ENCODE results near the gene SERPINA1.
"Not testable (repeated sequence)": the region's sequence is repeated elsewhere in the genome, so short reads cannot be mapped to it uniquely, and the experiment has no call there.

The SERPINA1 gene

DNA sequence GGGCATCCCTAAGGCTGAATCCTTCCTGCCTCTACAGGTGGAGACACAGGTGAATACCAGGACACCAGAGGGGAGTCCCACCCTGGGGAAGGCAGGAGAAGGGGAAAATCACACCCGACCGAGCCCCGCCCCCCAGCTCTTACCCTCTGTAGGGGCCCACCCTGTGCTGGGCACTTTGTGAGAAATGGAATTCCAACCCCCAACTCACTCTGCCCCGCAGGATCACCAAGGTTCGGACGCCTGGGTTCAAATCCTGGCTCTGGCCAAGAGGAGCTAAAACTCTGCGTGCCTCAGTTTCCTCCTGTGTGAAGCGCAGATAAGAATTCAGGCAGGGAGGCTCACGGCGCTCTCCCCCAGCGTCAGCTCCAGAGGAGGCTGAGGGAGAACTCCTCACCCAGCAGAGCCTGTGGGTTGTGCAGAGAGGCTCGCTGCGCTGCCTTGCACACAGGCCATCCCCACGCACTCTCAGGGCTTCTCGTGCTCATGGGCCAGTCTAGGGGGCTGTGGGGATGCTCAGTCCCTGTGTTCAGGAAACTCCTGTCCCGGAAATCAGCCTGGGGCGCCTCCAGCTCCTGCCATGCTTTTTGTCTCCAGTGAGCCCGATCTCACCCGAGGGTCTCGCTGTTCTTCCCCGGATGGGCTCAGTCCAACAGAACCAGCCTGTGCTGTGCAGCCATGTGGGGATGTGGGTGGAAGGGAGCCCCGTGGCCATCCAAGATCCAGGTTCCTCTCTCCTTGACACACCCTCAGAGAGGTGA is 18.5 kb downstream of the SERPINA1 start:
- not testable (repeated sequence) for DNase-seq (ENCODE audit: low read depth)

GRCh38 chr14:94368956-94369355 is 19.4 kb downstream of the SERPINA1 start:
- no peak for DNase-seq (ENCODE audit: low read depth)

DNA sequence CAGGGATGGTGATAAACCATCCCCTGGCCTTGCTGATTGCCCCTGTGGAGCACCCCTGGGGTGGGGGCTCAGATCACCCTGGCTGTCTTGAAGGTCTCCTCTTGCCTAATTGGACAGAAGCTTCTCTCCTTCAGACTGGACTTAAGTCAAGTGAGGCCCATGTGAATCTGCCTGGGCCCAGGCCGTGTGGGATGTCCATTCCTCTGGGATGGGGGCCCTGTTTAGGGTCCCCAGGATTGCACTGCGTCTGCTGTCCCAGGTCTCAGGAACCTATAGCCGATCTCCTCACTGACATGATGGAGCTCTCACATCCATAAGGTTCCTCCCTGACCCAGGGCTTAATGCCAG is 20.2 kb downstream of the SERPINA1 start:
- DNase-seq (ENCODE audit: low read depth): no peak

- DNase-seq (ENCODE audit: low read depth): no peak
These were observed 20.8 kb downstream of the SERPINA1 start for GRCh38 chr14:94367347-94368242.

GRCh38 chr14:94366146-94366915 is 22.1 kb downstream of the SERPINA1 start, which contains the start of gene SERPINA2:
TSS of gene SERPINA2 (minus strand) at chr14:94366698.
- DNase-seq (ENCODE audit: low read depth): no peak

DNA sequence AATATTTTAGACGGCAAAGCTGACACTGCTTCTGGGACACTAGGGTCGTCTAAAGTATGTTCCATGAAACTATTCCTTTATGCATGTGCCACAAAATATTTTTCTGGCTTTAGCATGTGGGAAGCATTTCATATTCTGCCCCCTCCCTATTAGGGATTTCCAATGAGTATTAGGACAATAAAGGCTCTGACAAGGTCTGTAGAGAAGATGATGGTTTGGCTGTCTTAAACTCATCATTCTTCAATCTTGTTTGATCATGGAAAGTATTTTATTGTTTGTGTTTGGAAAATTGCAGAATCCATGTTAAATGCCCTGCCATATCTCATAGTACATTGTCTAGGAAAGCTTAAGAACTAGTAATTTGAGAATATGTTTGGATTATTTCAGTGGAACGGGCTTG is 22.8 kb downstream of the SERPINA1 start:
- DNase-seq (ENCODE audit: low read depth): no peak

GRCh38 chr14:94364964-94365363 is 23.4 kb downstream of the SERPINA1 start:
- DNase-seq (ENCODE audit: low read depth): no peak

GRCh38 chr14:94364037-94364436 is 24.4 kb downstream of the SERPINA1 start:
- no peak for DNase-seq (ENCODE audit: low read depth)

- no peak for DNase-seq (ENCODE audit: low read depth)
These were observed 25.2 kb downstream of the SERPINA1 start for GRCh38 chr14:94363151-94363624.

DNA sequence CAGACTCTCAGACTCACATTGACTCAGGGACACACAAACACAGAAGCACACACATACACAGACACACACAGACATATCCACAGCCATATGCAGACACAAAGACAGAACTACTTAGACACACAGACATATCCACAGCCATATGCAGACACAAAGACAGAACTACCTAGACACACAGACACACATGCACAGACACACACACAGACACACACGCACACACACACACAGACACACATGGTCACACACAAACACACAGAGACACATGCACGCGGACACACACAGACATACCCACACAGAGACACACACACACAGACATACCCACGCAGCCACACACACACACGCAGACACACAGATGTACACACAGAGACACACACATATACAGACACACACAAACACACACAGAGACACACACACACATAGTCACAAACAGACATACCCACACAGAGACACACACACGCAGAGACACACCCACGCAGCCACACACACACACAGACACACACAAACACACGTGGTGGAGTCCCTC is 25.7 kb downstream of the SERPINA1 start:
- DNase-seq (ENCODE audit: low read depth): no peak

GRCh38 chr14:94361682-94362081 is 26.7 kb downstream of the SERPINA1 start:
- no peak for DNase-seq (ENCODE audit: low read depth)

DNA sequence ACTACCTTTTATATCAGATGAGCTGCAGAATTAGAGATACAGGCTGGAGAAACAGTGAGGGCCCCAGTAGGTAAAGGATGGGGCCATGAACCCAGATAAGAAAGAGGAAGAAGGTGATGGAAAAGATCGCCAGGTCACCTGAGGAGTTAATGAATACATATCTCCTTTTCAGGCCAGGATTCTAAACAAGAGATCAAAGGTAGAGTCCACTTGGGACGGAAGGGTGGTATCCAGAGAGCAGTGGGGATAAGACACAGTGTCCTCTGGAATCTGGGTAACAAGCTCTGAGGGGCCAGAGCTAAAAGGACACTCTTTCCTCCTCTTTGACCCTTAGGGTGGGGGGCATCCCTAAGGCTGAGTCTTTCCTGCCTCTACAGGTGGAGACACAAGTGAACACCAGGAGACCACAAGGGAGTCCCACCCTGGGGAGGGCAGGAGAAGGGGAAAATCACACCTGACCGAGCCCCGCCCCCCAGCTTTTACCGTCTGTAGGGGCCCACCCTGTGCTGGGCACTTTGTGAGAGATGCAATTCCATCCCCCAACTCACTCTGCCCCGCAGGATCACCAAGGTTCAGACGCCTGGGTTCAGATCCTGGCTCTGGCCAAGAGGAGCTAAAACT is 27.3 kb downstream of the SERPINA1 start:
- DNase-seq (ENCODE audit: low read depth): no peak

DNA sequence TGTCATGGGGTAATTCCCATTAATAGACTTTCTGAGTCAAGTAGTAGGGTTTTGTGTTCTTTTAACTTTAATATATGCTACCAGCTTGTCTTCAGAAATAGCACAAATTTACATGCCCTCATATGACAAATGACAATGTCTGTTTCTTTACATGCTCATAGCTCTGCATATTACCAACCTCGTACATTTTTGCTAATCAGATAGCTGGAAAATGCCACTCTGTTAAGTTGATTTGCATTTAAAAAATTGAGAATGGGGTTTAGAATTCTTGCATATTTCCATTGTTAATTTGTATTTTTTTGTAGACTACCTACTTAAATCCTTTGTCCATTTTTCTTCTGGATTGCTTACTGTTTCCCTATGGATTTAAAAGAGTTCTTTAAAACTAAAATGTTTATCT is 31.2 kb downstream of the SERPINA1 start:
- DNase-seq (ENCODE audit: low read depth): no peak

DNA sequence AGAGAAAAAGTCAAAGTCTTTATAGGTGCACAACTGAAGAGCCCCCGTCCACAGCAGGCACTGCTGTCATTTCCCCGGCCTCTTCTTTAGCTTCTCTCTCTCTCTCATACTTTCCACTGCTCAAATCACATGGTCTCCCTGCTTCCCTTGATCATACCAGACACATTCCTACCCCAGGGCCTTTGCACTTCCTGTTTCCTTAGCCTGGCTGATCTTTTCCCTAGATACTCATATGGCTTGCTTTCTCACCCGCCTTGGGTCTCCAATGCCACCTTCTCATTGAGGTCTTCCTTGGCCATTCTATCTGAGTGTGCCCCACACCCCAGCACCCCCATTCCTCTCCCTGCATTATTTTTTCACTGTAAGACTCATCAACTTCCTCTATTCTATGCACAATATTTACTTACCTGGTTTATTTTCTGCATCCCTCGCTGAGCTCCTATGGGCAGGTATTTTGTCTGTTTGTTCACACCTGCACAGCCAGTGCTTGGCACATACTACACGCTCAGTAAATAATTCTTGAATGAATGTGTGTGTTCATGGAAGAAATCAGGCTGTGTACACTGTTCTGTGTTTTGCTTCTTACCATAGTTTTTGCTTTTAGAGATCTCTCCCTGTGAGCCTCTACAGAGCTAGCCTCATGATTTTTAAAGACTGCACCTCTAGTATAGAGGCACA is 31.9 kb downstream of the SERPINA1 start:
- no peak for DNase-seq (ENCODE audit: low read depth)

DNA sequence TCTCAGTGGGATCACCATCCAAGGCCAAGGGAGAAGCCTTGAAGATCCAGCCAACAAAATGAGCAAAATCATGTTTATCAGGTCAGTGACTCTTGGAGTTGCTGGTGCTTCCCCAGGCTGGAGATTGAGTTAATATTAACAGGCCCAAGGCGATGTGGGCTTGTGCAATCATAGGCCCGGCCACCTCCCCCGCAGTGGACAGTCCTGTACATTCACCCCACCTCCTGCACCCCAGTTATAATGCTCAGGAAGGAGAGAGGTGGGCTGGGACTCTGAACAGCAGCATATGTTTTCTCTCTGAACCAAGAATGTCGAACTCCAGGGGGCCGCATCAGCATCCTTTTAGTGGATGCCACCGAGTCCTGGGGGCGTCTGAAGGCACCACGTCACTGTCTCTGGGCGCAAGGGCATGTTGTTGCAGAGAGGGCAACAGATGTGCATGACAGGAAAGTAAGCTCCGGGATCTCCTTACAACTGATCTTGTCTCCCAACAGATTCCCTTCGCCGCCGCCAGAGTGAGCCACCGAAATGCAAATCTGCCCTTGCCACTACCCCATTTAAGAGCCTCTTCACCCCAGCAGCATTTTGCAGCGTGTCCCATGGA is 33.1 kb downstream of the SERPINA1 start:
- DNase-seq (ENCODE audit: low read depth): no peak

- DNase-seq (ENCODE audit: low read depth): no peak
These were observed 33.7 kb downstream of the SERPINA1 start for GRCh38 chr14:94354638-94355185.

DNA sequence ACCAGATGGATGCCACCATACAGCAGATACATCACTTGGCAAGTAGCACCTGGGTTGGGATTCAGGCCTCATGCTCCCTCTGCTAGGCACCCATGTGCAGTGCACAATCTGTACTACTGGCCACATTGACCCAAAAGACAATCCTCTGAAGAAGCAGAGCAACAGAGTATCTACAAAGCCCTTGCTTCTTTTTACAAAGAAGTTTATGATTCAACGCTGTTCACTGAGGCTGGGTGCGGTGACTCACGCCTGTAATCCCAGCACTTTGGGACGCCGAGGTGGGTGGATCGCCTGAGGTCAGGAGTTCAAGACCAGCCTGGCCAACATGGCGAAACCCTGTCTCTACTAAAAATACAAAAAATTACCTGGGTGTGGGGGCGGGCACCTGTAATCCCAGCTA is 34.2 kb downstream of the SERPINA1 start:
- DNase-seq (ENCODE audit: low read depth): not testable (repeated sequence)

DNA sequence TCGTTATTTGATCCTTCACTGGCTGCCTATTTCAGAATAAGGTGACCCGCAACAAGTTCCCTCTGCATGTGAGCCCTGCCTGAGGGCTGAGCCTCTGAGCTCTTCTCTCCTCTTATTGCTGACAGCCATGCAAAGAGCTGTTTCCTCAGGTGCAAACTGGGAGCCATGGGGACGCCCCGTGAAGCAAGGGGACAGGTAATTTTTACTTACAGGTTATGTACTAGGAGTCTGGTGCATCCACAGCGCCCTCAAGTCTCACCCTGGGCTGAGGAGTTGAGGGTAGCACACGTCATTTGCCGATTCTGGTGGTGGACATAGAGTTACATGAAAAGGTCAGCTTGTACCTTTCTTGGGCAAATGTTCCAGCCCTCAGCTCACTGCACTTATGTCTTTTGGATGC is 39.1 kb downstream of the SERPINA1 start:
- no peak for DNase-seq (ENCODE audit: low read depth)

DNA sequence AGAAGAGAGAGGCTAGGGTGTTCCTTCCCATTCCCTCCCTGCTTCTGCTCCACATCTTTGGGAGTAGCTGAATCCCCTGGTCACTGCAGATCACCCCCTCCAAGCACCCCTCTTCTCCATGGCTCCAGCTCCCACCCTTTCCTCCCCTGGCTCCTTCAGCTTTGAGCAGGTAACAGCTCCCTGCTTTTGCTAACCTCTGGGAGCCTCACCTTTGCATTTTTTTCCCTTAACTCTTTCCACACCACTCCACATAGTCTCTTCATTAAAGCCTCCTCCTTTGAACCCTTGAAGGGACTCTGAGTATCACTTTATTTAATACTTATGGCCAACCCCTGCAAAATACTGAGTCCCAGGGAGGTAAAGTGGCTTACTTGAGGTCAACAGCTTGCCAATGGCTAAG is 39.6 kb downstream of the SERPINA1 start:
- no peak for DNase-seq (ENCODE audit: low read depth)

DNA sequence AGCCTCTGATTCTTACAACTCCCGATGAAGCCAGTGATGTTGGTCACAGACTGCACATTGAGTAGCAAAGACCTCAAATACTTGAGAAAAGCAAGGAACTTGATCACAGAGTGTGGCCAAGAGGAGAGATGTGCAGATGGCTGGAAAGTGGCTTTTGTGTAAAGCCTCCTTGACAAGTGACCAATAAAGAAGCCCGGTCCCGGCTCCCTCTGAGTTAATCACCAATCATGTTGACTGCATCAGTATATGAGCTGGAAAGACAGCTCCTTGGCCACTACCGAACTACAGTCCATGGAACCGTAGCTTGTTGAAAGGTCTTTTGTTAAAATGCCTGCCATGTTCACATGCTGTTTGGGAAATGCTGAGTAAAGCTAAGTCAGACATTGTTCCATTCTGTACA is 41.6 kb downstream of the SERPINA1 start:
- no peak for DNase-seq (ENCODE audit: low read depth)
